ENCODE measurements around the gene LRRC26.
A peak's percentile ranks its signal among the peaks of the same experiment; 100 is the strongest.

GRCh38 chr9:137205126-137206069 lies 35.5 kb upstream of the LRRC26 start, which contains the start of the genes NDOR1 and TMEM203:
- peak; percentile 88 for TF ChIP-seq POLR2A (IDR thresholded peaks at IDR 0.05; ENCODE audit: low read depth, low read length)
- peak; percentile 78 for TF ChIP-seq POLR2AphosphoS5 (IDR thresholded peaks at IDR 0.05; ENCODE audit: low read depth, low read length)
